Lung (tissue), 12 donors: ENCODE results near the gene RPS29. TPM values are rescaled to one million over a fixed set of nuclear protein-coding genes. Genes with fewer than 3 reads are reported as not detected.

Experiments used
- ATAC-seq: fragments of 200-7000 bp; cut with Tn5 transposase; one replicate; pipeline ENCODE4 v1.9.1; 2020; ENCODE audit warnings: moderate number of reproducible peaks; ENCODE audit not compliant: insufficient read depth, low FRiP score
- DNase-seq, 3 donors: peaks; one replicate each; pipeline ENCODE4 v3.0.0-alpha.2; 2013 to 2017
- H3K27ac ChIP-seq, 2 donors: one replicate each; pipeline ENCODE4 v1.5.1; 2013; ENCODE audit warnings: mild to moderate bottlenecking in 2 of 2, moderate library complexity in 2 of 2, control low read depth in 1 of 2, inconsistent platforms in 1 of 2, low read depth in 1 of 2, low read length in 1 of 2
- H3K27me3 ChIP-seq, 3 donors: one replicate each; pipeline ENCODE4 v1.5.1; 2013; ENCODE audit warnings: low read length in 2 of 3; ENCODE audit not compliant: control insufficient read depth in 3 of 3, insufficient read depth in 3 of 3
- H3K36me3 ChIP-seq, 4 donors: one replicate each; pipeline ENCODE4 v1.5.1; 2013; ENCODE audit warnings: low read length in 4 of 4, mild to moderate bottlenecking in 1 of 4, moderate library complexity in 1 of 4; ENCODE audit not compliant: control insufficient read depth in 4 of 4, insufficient read depth in 4 of 4
- H3K4me1 ChIP-seq, 5 donors: one replicate each; pipeline ENCODE4 v1.5.1; 2013; ENCODE audit warnings: low read length in 5 of 5, mild to moderate bottlenecking in 2 of 5, moderate library complexity in 1 of 5; ENCODE audit not compliant: control insufficient read depth in 5 of 5, insufficient read depth in 5 of 5
- H3K4me3 ChIP-seq: one replicate; pipeline ENCODE4 v1.5.1; 2013; ENCODE audit warnings: mild to moderate bottlenecking, control low read depth, moderate library complexity
- H3K9ac ChIP-seq, 2 donors: one replicate each; pipeline ENCODE4 v1.5.1; 2013; ENCODE audit warnings: low read length in 2 of 2, control low read depth in 1 of 2; ENCODE audit not compliant: insufficient read depth in 1 of 2
- H3K9me3 ChIP-seq, 4 donors: one replicate each; pipeline ENCODE4 v1.5.1; 2013; ENCODE audit warnings: low read length in 3 of 4, mild to moderate bottlenecking in 1 of 4, moderate library complexity in 1 of 4; ENCODE audit not compliant: control insufficient read depth in 4 of 4, insufficient read depth in 3 of 4
- CTCF ChIP-seq: IDR thresholded peaks from 2 replicates; pipeline ENCODE4 v1.5.1; 2012; ENCODE audit warnings: mild to moderate bottlenecking; ENCODE audit errors: control extremely low read depth, extremely low read depth
- WGBS, 2 donors: extraction: QIAGEN DNeasy Blood & Tissue Kit; methylation state at CpG; one replicate each; pipeline ENCODE4 v1.1.7; 2013; 5-methylcytosine and 5-hydroxymethylcytosine counted together
- polyA plus RNA-seq, 2 donors: library from polyadenylated mRNA; stranded (reverse); fragments of 200-250 nt; gene quantifications; one replicate each; pipeline ENCODE4 v1.2.1, GENCODE V29; 2013
- total RNA-seq, 2 donors: library from RNA; depleted of rRNA in 1 of 2; stranded (reverse); fragments of >200 nt in 1 of 2; gene quantifications; one replicate each; pipeline ENCODE4 v1.2.1, GENCODE V29; 2014 to 2021
- donor health status: control.
- donor health status: control.
- donor health status: Bipolar disorder and iron deficiency.
- donor health status: healthy.
- donor health status: DM: yes; HTN: yes; CAD: no.

The RPS29 gene
- total and polyA plus RNA-seq, 4 donors, result 413 to 3,240 (median 1,755) TPM

- 60 to 82% methylated on average over 3 of the region's 3 CpGs for WGBS, 2 donors
- Histone ChIP-seq H3K27me3 (no peaks in the 10 kb centered on the region), H3K36me3 (peaks cover 4 to 16% (median 10%) of the 10 kb centered on the region in 4 donors), H3K4me3 (peak overlapping the region; percentile 84), H3K9me3 (no peaks in the 10 kb centered on the region), H3K4me1 (peaks cover 4 to 33% (median 11%) of the 10 kb centered on the region in 5 donors), H3K9ac (peak overlapping the region in 1 of 2 donors; percentile 75), H3K27ac (no peak overlapping the region)
- no peak for DNase-seq
- TF ChIP-seq CTCF, result no peak
- ATAC-seq, result no peak
Observed at GRCh38 chr14:49622022-49622607, 35.9 kb upstream of the RPS29 start.

- peak; percentile 64 to 67 (median 65) for DNase-seq
- H3K4me1 ChIP-seq, result peaks cover 4 to 33% (median 11%) of the 10 kb centered on the region in 5 donors
Observed at GRCh38 chr14:49621114-49621881, 35.1 kb upstream of the RPS29 start.

GRCh38 chr14:49620182-49621113 lies 34.3 kb upstream of the RPS29 start, which contains the start of the genes MGAT2 and RPL36AL:
Gene MGAT2 (plus strand): TSS chr14:49620799. CDS start chr14:49621269, 470 bp downstream.
Gene RPL36AL (minus strand): TSS chr14:49620626. CDS start chr14:49619104, 1,522 bp downstream.
- Histone ChIP-seq H3K36me3 (peaks cover 4 to 18% (median 11%) of the 10 kb centered on the region in 4 donors), H3K4me1 (peaks cover 4 to 33% (median 11%) of the 10 kb centered on the region in 5 donors), H3K9me3 (no peaks in the 10 kb centered on the region), H3K27ac (peak within 1 kb of the TSS; percentile 96 to 97), H3K4me3 (peak within 1 kb of the TSS; percentile 94), H3K27me3 (no peaks in the 10 kb centered on the region), H3K9ac (peak within 1 kb of the TSS; percentile 75 to 95)
- TF ChIP-seq CTCF, result no peak
- ATAC-seq, result peak; percentile 98
- peak; percentile 99 for DNase-seq
- 0 to 1% methylated on average over 80 to 85 of the region's 85 CpGs for WGBS, 2 donors

More at GRCh38 chr14:49621114-49621881, 35.1 kb upstream of the RPS29 start:
- H3K9me3 ChIP-seq, result no peaks in the 10 kb centered on the region
- H3K27me3 ChIP-seq, result no peaks in the 10 kb centered on the region
- H3K4me3 ChIP-seq, result peak overlapping the region; percentile 84
- 3 to 9% methylated on average over 46 to 65 of the region's 65 CpGs for WGBS, 2 donors
- peak; percentile 64 for ATAC-seq
- H3K9ac ChIP-seq, result peak overlapping the region; percentile 55 to 75
- TF ChIP-seq CTCF, result no peak
- peaks cover 4 to 18% (median 11%) of the 10 kb centered on the region in 4 donors for H3K36me3 ChIP-seq
- H3K27ac ChIP-seq, result peak overlapping the region; percentile 96 to 97
